GM19452 (cell line): ENCODE measurements around the gene ATP11B.
"Not testable (repeated sequence)": the region's sequence is repeated elsewhere in the genome, so short reads cannot be mapped to it uniquely, and the experiment has no call there.

Experiments
- ATAC-seq: cut with Tn5 transposase; IDR thresholded peaks from one replicate; pipeline ENCODE4 v1.9.1; 2021; ENCODE audit not compliant: unreplicated experiment

ATP11B gene

GRCh38 chr3:182794455-182795388 lies 1.4 kb downstream of the ATP11B start:
- ATAC-seq, result no peak

- peak; percentile 36 for ATAC-seq
These were observed 2.1 kb downstream of the ATP11B start for GRCh38 chr3:182795389-182795782.

GRCh38 chr3:182796310-182796709 lies 3.0 kb downstream of the ATP11B start:
- no peak for ATAC-seq

GRCh38 chr3:182797876-182798275 lies 4.6 kb downstream of the ATP11B start:
- ATAC-seq, result no peak

- ATAC-seq, result not testable (repeated sequence)
These were observed 5.8 kb downstream of the ATP11B start for GRCh38 chr3:182799143-182799542.

GRCh38 chr3:182800508-182800907 lies 7.2 kb downstream of the ATP11B start:
- no peak for ATAC-seq

GRCh38 chr3:182802413-182803390 lies 9.4 kb downstream of the ATP11B start:
- ATAC-seq, result no peak

- ATAC-seq, result no peak
These were observed 10.3 kb downstream of the ATP11B start for GRCh38 chr3:182803596-182803995.

GRCh38 chr3:182807061-182807460 lies 13.8 kb downstream of the ATP11B start:
- ATAC-seq, result no peak

GRCh38 chr3:182808041-182808770 lies 14.9 kb downstream of the ATP11B start:
- no peak for ATAC-seq

GRCh38 chr3:182809531-182809930 lies 16.2 kb downstream of the ATP11B start:
- no peak for ATAC-seq

GRCh38 chr3:182810574-182811268 lies 17.4 kb downstream of the ATP11B start:
- ATAC-seq, result no peak

- ATAC-seq, result no peak
These were observed 17.9 kb downstream of the ATP11B start for GRCh38 chr3:182811269-182811596.

- no peak for ATAC-seq
These were observed 18.8 kb downstream of the ATP11B start for GRCh38 chr3:182812123-182812522.

GRCh38 chr3:182814419-182815062 lies 21.2 kb downstream of the ATP11B start:
- ATAC-seq, result no peak

- ATAC-seq, result no peak
These were observed 22.9 kb downstream of the ATP11B start for GRCh38 chr3:182816181-182816580.

- no peak for ATAC-seq
These were observed 25.1 kb downstream of the ATP11B start for GRCh38 chr3:182818296-182818978.

- ATAC-seq, result no peak
These were observed 28.1 kb downstream of the ATP11B start for GRCh38 chr3:182821221-182821981.

- ATAC-seq, result not testable (repeated sequence)
These were observed 29.0 kb downstream of the ATP11B start for GRCh38 chr3:182822260-182822659.
